ENCODE measurements around the gene RNASEH2B. TPM values are rescaled to one million over a fixed set of nuclear protein-coding genes. Genes with fewer than 3 reads are reported as not detected.

The RNASEH2B gene
- total RNA-seq, 3 donors from 2014 or later: 26.7 to 57.6 (median 31.6) TPM

DNA sequence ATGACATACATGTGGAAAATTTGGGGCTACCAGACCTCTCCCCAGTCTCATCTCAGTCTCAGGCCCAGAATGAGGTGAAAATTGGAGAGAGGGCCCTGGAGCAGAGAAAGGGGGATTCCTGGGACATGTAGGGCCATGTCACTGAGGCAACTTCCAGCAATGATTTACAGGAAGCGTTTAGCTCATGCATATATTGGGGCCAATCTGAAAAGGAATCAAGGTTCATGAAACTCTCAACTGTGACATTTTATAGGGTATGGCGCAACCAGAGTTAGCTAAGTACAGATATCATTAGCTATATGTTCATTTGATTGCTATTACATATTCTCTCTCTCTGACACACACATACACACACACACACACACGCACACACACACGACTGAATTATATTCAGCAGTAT lies 86.3 kb downstream of the RNASEH2B start:
- Histone ChIP-seq H3K9me3 (no peaks in the 10 kb centered on the region), H3K36me3 (ENCODE audit: low read depth) (no peaks in the 10 kb centered on the region), H3K4me1 (ENCODE audit: low read depth) (no peaks in the 10 kb centered on the region), H3K4me3 (no peak overlapping the region)
- TF ChIP-seq, protein P1, sequence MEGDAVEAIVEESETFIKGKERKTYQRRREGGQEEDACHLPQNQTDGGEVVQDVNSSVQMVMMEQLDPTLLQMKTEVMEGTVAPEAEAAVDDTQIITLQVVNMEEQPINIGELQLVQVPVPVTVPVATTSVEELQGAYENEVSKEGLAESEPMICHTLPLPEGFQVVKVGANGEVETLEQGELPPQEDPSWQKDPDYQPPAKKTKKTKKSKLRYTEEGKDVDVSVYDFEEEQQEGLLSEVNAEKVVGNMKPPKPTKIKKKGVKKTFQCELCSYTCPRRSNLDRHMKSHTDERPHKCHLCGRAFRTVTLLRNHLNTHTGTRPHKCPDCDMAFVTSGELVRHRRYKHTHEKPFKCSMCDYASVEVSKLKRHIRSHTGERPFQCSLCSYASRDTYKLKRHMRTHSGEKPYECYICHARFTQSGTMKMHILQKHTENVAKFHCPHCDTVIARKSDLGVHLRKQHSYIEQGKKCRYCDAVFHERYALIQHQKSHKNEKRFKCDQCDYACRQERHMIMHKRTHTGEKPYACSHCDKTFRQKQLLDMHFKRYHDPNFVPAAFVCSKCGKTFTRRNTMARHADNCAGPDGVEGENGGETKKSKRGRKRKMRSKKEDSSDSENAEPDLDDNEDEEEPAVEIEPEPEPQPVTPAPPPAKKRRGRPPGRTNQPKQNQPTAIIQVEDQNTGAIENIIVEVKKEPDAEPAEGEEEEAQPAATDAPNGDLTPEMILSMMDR (IDR thresholded peaks at IDR 0.05): no peak
- intact Hi-C loops (cut with DNase I, micrococcal nuclease): no loop called here
- DNase-seq (no peak), ATAC-seq (no peak)

DNA sequence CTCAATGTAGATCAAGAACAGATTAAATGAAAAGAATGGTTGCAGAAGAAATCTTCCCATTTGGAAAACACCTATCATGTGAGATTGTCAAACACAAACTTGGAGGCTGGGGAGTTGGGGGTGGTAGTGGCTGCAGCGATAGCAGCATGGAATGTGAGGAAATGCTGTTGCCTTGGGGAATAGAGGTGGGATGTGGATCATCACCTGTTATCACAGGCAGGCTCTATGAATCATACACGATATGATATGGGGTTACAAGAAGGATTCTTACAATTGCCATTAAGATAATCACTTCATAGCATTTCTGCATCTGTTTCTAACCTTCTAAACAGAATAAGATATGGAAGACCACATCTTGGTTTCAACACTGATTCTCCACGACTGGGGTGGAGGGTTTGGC lies 88.7 kb downstream of the RNASEH2B start:
- H3K9me3 ChIP-seq: no peaks in the 10 kb centered on the region
- H3K36me3 ChIP-seq (ENCODE audit: low read depth): no peaks in the 10 kb centered on the region
- H3K4me3 ChIP-seq: no peak overlapping the region
- no peaks in the 10 kb centered on the region for H3K4me1 ChIP-seq (ENCODE audit: low read depth)
- intact Hi-C loops (cut with DNase I, micrococcal nuclease): no loop called here
- ATAC-seq (no peak), DNase-seq (no peak)
- TF ChIP-seq, protein P1 (IDR thresholded peaks at IDR 0.05): no peak

DNA sequence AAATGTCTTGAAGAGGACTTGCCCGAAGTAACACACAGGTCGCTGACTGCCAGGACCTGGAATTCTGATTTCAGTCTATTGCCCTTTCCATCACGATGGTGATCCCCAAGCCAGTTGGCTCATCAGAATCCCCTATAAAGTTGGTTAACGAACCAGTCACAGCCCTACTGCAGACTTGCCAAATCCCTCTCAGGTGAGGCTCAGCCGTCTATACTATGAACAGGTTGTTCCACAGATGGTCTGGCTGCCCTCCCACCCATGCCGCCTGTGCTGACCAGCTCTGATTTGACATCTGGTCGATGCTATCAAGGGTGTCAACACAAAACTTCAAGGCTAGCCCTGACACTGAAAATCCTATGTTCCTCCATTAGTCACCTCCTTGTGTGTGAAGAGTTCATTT lies 90.0 kb downstream of the RNASEH2B start:
- DNase-seq: no peak
- no peak for ATAC-seq
- H3K4me3 ChIP-seq: no peak overlapping the region
- H3K4me1 ChIP-seq (ENCODE audit: low read depth): no peaks in the 10 kb centered on the region
- H3K36me3 ChIP-seq (ENCODE audit: low read depth): no peaks in the 10 kb centered on the region
- no peaks in the 10 kb centered on the region for H3K9me3 ChIP-seq
- intact Hi-C loops (cut with DNase I, micrococcal nuclease): no loop called here
- TF ChIP-seq, protein P1 (IDR thresholded peaks at IDR 0.05): no peak

DNA sequence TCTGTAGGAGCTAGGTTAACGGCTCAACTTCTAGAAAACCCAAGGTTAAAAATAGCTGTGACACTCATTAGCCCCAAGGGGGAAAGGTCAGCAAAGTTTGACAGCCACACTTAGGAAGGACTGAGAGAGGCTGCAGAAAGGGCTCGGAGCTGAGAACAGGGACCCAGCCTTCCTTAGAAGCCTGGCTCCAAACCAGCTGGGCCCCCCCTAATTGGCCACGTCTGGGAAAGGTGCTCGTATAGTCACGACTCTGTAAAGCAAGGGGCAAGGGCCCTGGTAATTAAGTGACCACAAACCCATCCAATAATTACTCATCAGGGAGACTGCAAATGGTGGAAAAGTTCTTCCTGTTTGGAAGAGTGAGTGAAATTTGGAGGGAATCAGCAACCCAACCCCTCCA lies 90.5 kb downstream of the RNASEH2B start:
- Histone ChIP-seq H3K36me3 (ENCODE audit: low read depth) (no peaks in the 10 kb centered on the region), H3K4me1 (ENCODE audit: low read depth) (no peaks in the 10 kb centered on the region), H3K9me3 (no peaks in the 10 kb centered on the region), H3K4me3 (no peak overlapping the region)
- ATAC-seq (no peak), DNase-seq (no peak)
- TF ChIP-seq, protein P1 (IDR thresholded peaks at IDR 0.05): no peak
- intact Hi-C loops (cut with DNase I, micrococcal nuclease): no loop called here

DNA sequence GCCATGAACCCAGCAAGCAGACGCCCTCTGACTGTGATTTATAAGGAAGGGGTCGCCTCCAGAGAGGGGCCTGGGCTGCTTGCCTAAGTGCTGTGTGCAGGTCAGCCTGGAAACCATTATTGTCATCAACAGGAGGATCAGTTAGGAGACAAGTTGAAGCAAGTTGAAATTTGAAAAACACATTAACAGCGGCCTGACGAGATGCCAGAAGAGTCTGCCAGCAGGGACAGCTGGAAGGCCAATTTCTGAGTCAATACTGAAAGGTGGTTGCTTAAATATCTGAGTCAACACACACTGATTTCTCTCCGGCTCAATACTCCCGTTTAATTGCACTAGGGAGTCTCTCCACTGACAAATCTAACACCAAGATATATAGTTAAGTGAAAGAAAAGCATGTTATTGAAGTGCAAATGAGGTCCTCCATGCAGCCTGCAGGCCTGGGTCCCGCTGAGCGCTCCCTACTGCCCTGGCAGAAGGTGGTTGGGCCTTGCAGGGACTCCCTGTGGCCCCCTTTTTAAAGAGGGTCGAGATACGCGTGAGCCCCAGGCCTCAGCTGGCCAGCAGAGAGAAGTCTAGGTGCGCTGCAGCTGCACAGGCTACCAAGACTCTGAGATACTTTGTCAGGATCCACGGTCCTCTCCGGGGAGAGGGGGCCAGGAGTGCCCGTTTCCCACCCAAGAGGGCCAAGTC lies 91.1 kb downstream of the RNASEH2B start:
- Histone ChIP-seq H3K36me3 (ENCODE audit: low read depth) (no peaks in the 10 kb centered on the region), H3K4me3 (no peak overlapping the region), H3K9me3 (no peaks in the 10 kb centered on the region), H3K4me1 (ENCODE audit: low read depth) (no peaks in the 10 kb centered on the region)
- TF ChIP-seq, protein P1 (IDR thresholded peaks at IDR 0.05): no peak
- intact Hi-C loops (cut with DNase I, micrococcal nuclease): no loop called here
- ATAC-seq: no peak
- DNase-seq: peak in 1 of 3 donors; percentile 21

DNA sequence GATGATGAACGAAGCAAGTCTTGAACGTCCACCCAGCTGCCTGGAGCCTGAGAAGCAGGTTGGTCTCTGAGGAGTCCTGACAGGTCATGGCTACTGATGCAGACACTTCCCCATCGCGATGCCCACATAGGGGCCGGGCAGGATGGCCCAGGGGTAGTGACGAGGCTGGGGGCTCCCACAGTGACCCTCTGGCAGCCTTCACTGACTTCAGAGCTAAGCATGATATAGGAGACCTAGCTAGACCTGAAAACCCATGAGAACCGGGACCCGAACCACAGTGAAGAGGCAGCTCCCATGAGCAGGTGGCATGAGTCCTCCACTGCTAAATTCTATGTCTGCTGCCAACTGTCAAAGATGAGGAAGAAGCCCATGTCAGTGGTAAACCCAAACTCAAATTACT lies 91.7 kb downstream of the RNASEH2B start:
- DNase-seq (no peak), ATAC-seq (no peak)
- Histone ChIP-seq H3K9me3 (no peaks in the 10 kb centered on the region), H3K4me1 (ENCODE audit: low read depth) (no peaks in the 10 kb centered on the region), H3K4me3 (no peak overlapping the region), H3K36me3 (ENCODE audit: low read depth) (no peaks in the 10 kb centered on the region)
- TF ChIP-seq, protein P1 (IDR thresholded peaks at IDR 0.05): no peak
- intact Hi-C loops (cut with DNase I, micrococcal nuclease): no loop called here
